Skeletal muscle satellite cell (primary cell): ENCODE results near the gene RASD1.
A peak's percentile ranks its signal among the peaks of the same experiment; 100 is the strongest.

ENCODE experiments used
- H3K27me3 ChIP-seq: 2 replicates; pipeline ENCODE4 v1.7.0; 2013; ENCODE audit warnings: low read length; ENCODE audit not compliant: control insufficient read depth, insufficient read depth
- H3K36me3 ChIP-seq: 2 replicates; pipeline ENCODE4 v1.7.0; 2013; ENCODE audit warnings: mild to moderate bottlenecking, control low read depth, low read length; ENCODE audit not compliant: insufficient read depth
- H3K4me1 ChIP-seq: 2 replicates; pipeline ENCODE4 v1.7.0; 2013; ENCODE audit warnings: low read length; ENCODE audit not compliant: control insufficient read depth, insufficient read depth
- H3K4me2 ChIP-seq: 2 replicates; pipeline ENCODE4 v1.7.0; 2013; ENCODE audit warnings: mild to moderate bottlenecking, low read length
- H3K4me3 ChIP-seq: 2 replicates; pipeline ENCODE4 v1.7.0; 2013; ENCODE audit warnings: low read length
- H3K9ac ChIP-seq: 2 replicates; pipeline ENCODE4 v1.7.0; 2013; ENCODE audit warnings: mild to moderate bottlenecking, low read depth, low read length, moderate library complexity
- H3K9me3 ChIP-seq: replicated peaks from 2 replicates; pipeline ENCODE4 v1.7.0; 2013; ENCODE audit warnings: mild to moderate bottlenecking, control low read depth, low read length

The RASD1 gene

DNA sequence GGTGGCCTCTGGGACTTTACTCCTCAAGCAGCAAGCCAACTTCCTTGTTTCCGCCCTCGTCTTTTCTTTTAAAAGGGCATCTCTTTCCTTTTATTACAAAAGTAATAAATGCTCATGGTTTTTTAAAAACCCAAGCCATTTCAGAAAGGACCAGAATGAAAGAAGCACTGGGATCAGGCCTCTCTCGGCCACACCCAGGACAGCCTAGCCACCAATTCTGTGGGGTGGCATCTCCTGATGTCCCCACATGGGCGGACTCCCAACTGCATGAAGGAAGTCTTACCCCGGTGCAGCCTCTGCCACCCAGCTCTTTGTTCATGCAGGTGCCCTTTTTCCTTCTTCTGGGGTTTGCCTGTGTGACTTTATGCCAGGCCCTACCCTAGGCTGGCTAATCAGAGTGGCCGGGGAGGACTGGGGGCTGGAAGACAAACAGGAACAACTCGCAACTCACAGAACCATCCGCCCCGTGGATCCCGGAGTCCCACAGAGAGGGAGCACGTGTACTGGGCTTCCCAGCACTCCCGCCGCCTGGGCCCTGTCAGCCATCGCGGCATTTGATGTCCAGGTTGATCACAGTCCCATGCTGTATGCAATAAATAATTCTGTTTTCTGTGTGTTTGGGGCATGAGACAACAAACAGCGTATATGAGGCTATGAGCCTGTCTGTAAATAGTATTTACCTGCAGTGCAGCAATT is 2.6 kb upstream of the RASD1 start:
- Histone ChIP-seq H3K27me3 (peaks cover 7% of the 10 kb centered on the region), H3K36me3 (no peaks in the 10 kb centered on the region), H3K4me1 (peaks cover 25% of the 10 kb centered on the region), H3K9me3 (no peaks in the 10 kb centered on the region), H3K4me3 (no peak overlapping the region), H3K4me2 (no peak overlapping the region), H3K9ac (no peak overlapping the region)

DNA sequence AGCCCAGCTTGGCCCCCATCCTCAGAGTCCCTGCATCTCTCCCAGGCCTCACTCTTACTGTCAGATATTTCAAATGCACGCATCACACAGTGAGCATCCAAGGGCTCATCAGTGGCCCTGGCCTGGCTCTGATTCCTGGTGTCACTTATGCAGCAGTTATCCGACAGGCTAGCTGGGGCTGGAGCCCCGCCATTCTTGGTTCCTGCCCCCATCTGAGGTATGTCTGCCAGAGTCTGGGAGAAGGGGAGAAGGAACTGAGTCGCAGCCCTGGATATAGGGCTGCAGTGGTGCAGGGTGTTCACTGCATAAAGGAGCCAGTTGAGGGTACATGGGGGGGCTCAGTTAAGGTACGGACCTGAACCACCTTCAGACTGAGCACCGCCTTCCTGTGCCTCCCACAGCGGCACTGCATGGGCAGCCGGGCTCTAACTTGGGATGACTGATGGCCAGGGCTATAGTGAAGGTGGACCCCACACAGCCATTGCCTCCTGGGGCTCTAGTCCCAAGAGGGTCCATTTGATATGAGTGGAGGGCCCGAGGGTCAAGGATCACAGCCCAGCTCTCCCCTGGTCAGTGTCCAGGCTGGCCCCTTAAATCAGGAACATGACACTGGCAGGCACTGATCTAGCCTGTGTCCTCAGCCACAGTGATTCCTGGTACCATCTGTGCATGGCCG is 1.8 kb upstream of the RASD1 start:
- H3K36me3 ChIP-seq, result no peaks in the 10 kb centered on the region
- no peaks in the 10 kb centered on the region for H3K9me3 ChIP-seq
- H3K9ac ChIP-seq, result no peak overlapping the region
- no peak overlapping the region for H3K4me2 ChIP-seq
- H3K4me1 ChIP-seq, result peaks cover 25% of the 10 kb centered on the region
- H3K27me3 ChIP-seq, result peaks cover 7% of the 10 kb centered on the region
- H3K4me3 ChIP-seq, result no peak overlapping the region

DNA sequence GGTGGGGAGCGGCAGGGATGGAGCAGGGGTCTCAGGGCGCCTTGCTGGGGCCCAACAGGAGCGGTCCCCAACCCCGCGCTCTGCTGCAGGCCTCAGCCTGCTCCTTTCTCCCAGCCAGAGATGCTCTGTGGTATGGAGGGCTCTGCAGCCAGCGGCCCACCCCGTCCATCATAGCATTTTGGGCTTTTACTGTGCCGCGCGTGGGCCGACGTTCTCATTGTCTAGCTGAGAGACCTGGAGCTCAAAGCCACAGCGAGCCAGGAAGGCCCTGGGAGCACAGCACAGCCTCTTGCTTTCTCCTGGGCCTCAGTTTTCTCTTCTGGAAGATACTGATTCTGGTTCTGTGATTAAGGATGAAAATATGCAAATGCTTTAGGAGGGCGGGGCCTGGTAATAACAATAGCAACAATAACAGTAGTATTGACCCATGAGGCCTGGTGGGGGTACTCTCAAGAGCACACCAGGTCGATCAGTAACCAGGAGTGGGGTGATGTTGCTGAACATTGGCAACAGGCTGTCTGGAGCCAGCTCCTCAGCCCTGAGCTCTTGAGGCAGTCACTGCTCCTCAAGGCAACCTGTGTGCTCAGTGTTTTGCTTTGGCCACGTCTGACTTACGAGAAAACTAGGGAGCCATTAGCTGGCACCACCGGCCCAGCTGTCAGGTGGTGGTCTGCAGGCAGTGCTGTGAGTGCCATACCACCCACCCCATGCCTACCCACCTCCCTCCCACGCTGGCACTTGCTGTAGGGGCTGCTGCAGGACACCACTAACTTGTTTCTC is 1.1 kb upstream of the RASD1 start:
- peaks cover 7% of the 10 kb centered on the region for H3K27me3 ChIP-seq
- H3K9ac ChIP-seq, result peak overlapping the region; percentile 50
- H3K4me2 ChIP-seq, result peak overlapping the region; percentile 100
- peaks cover 7% of the 10 kb centered on the region for H3K36me3 ChIP-seq
- peak overlapping the region; percentile 52 for H3K4me3 ChIP-seq
- H3K4me1 ChIP-seq, result peaks cover 25% of the 10 kb centered on the region
- no peaks in the 10 kb centered on the region for H3K9me3 ChIP-seq

DNA sequence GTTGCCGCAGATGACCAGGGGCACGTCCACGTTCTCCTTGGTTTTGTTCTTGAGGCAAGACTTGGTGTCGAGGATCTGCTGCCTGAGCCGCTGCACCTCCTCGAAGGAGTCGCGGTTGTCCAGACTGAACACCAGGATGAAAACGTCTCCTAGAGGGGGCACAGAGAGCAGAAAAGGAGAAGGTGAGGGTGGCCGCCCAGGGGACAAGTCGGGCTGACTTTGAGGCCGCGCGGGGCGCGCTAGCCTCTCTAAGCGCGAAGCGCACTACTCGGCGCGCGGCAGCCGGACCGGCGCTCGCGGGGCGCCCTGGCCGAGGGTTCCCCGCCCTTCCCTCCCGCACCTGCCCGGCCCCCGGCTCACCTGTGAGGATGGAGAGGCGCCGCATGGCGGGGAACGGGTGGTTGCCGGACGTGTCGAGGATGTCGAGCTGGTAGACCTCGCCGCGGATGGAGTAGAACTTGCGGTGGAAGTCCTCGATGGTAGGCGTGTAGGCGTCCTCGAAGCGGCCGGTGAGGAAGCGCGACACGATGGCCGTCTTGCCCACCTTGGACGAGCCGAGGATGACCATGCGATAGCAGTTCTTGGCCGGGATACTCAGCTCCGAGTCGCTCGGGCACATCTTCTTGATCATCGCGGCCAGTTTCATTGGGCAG is 533 bp downstream of the RASD1 start:
- peak overlapping the region; percentile 76 for H3K9ac ChIP-seq
- peaks cover 5% of the 10 kb centered on the region for H3K27me3 ChIP-seq
- peak overlapping the region; percentile 100 for H3K4me2 ChIP-seq
- no peaks in the 10 kb centered on the region for H3K9me3 ChIP-seq
- H3K4me3 ChIP-seq, result peak overlapping the region; percentile 87
- peaks cover 18% of the 10 kb centered on the region for H3K36me3 ChIP-seq
- H3K4me1 ChIP-seq, result peaks cover 25% of the 10 kb centered on the region

DNA sequence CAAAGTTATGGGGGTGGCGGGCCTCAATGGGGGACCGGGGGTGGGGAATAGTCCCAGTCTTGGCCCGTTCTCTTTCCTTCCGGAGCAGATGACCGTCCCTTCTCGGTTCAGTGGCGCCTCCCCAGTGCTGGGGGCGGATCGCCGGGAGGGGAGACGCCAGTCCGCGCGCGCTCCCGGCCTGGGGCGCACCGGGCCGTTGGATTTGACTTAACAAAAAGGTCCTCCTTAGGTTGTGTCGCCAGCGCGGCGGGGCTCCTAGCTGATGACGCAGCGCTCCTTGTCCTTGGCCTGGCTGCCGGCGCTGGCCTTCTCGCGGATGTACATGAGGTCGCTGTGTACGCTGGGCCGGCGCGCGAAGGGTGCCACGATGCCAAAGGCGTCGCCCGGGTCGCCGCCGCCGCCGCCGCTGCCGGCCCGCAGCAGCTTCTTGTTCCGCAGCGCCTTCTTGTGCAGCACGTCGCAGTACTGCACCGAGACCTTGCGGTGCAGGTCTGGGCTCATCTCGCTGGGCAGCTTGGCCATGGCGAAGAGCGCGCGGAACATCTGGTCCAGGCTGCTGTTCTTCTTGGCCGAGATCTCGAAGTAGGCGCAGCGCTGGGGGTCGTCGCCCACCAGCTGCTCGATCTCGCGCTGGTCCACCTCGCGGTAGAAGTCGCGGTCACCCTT is 1.2 kb downstream of the RASD1 start:
- Histone ChIP-seq H3K4me3 (peak overlapping the region; percentile 87), H3K9ac (peak overlapping the region; percentile 76), H3K27me3 (peaks cover 5% of the 10 kb centered on the region), H3K9me3 (no peaks in the 10 kb centered on the region), H3K4me2 (peak overlapping the region; percentile 100), H3K4me1 (peaks cover 25% of the 10 kb centered on the region), H3K36me3 (peaks cover 23% of the 10 kb centered on the region)

DNA sequence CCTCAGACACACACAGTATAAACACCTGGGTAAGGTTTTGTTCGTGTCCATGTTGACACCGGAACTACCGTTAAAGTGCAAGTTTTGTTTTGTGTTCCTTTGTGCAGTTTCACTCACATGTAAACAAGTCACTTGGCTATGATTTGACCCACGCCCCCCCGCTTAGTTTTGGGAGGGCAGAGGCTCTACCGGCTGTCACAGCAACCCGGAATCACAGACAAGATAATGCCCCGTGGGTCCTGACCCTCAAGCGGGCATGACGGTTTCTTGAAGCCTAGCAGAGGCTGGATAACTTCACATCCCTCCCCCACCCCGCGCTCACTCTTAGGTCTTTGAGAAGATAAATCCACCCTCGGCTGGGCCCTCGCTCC is 1.7 kb downstream of the RASD1 start:
- Histone ChIP-seq H3K4me1 (peaks cover 25% of the 10 kb centered on the region), H3K9ac (peak overlapping the region; percentile 76), H3K27me3 (peaks cover under 1% of the 10 kb centered on the region), H3K4me2 (peak overlapping the region; percentile 100), H3K4me3 (peak overlapping the region; percentile 87), H3K9me3 (no peaks in the 10 kb centered on the region), H3K36me3 (peaks cover 23% of the 10 kb centered on the region)

DNA sequence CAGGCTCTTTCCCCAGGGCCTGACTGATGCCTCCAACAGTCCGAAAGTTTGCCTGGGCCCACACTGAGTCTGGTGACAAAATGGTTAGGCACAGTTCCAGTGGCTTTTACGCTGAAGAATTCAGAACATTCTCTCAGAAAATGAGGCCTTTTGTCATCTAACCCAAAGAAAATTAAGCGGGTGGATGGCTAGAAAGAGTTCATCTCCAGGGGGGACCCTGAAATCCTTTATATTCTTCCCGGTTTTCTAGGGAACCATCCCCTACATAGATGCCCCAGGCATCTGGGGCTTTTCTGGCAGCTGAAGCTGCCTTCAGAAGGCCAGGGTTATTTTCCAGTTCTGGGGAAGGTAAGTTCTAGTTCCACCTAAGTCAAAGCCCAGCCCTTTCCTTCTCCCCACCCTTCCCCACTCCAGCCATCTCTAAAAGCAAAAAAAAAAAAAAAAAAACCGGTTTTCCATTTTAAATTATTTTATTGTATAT is 2.2 kb downstream of the RASD1 start:
- peaks cover 25% of the 10 kb centered on the region for H3K4me1 ChIP-seq
- peak overlapping the region; percentile 76 for H3K9ac ChIP-seq
- H3K4me3 ChIP-seq, result no peak overlapping the region
- H3K36me3 ChIP-seq, result peaks cover 25% of the 10 kb centered on the region
- H3K4me2 ChIP-seq, result peak overlapping the region; percentile 100
- H3K27me3 ChIP-seq, result no peaks in the 10 kb centered on the region
- no peaks in the 10 kb centered on the region for H3K9me3 ChIP-seq

DNA sequence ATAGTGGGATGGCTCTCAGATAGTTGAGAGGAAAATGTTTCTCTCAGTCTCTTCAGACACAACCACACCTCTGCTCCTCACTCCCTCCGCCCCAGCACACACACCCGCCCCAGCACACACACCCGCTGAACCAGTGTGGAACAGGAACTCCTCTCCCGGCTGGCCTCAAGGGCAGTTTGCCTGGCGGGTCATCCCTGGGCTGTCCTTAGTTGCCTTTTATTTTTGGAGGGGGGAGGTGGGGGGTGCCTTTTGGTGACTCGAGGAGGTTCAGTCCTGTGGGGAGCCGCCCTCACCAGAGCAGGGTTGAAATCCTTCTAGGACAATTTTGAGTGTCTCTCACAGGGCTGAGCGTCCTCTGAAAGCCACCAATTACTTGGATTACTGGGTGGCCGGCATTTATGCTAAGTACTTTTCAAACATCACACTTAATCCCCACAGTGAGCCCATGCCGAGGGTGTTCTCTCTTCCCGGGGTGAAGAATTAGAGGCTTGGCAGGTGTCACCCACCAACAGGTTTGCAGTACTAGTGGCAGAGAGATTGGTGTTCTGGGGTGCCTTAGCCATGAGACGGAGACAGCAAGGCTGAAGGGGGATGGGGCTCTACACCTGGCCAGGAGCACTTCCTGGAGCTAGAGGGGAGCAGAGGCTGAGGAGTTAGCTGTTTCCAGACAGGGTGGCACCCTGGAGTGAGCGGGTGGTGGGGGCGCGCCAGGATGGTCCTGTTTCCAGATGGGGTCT is 2.8 kb downstream of the RASD1 start:
- Histone ChIP-seq H3K27me3 (no peaks in the 10 kb centered on the region), H3K36me3 (peaks cover 28% of the 10 kb centered on the region), H3K9me3 (no peaks in the 10 kb centered on the region), H3K4me1 (peaks cover 25% of the 10 kb centered on the region), H3K9ac (no peak overlapping the region), H3K4me2 (peak overlapping the region; percentile 100), H3K4me3 (no peak overlapping the region)

DNA sequence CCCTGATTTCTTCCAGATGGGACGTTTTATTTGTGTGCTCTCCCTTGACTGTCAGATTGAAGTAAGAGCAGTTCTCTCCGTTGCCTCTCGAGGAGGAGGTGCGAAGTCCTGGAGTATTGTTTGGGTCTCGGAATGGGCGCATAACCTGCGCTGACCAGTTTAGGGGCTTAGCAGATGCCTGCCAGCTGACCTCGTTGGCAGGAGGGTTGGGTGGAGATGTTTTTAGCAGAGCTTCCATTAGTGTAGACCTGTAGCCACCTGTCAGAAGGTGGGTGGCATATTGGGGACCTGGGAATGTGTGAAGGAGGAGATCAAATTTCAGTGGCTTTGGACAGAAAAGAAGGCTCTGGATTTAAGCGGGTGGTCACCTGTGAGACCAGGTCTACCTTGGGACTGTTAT is 3.6 kb downstream of the RASD1 start:
- peaks cover 36% of the 10 kb centered on the region for H3K36me3 ChIP-seq
- no peak overlapping the region for H3K4me2 ChIP-seq
- no peaks in the 10 kb centered on the region for H3K9me3 ChIP-seq
- H3K4me3 ChIP-seq, result no peak overlapping the region
- H3K9ac ChIP-seq, result no peak overlapping the region
- H3K4me1 ChIP-seq, result peaks cover 25% of the 10 kb centered on the region
- H3K27me3 ChIP-seq, result no peaks in the 10 kb centered on the region

DNA sequence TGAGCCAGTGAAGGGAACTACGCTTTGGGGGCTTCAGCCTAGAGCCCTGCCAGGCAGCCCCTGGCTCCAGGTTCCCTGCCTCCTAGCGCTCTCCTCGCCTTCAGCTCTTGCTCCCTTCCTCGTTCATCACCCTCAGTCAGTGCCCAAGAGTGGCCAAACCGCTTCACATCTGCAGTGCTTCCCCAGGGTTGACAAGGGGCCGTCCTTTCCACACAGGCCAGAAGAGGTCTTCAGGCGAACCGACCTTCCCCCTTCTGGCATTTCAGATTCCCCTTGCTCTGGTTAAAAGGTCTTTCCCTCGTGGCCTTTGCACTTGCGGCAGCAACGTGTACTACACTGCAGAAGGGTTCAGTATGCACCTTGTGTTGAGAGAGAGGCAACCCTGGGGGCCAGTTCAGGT is 4.1 kb downstream of the RASD1 start:
- no peak overlapping the region for H3K4me3 ChIP-seq
- peaks cover 21% of the 10 kb centered on the region for H3K4me1 ChIP-seq
- H3K9ac ChIP-seq, result no peak overlapping the region
- no peak overlapping the region for H3K4me2 ChIP-seq
- no peaks in the 10 kb centered on the region for H3K27me3 ChIP-seq
- H3K9me3 ChIP-seq, result no peaks in the 10 kb centered on the region
- peaks cover 38% of the 10 kb centered on the region for H3K36me3 ChIP-seq
